GM12873 (cell line): ENCODE measurements around the gene PCDHGA6.

Experiments
- CTCF ChIP-seq: IDR thresholded peaks from 2 replicates; pipeline ENCODE4 v1.5.1; 2012; ENCODE audit warnings: low read depth, mild to moderate bottlenecking, moderate library complexity, low read length, control low read depth; ENCODE audit not compliant: insufficient read depth; ENCODE audit errors: missing control alignments

The PCDHGA6 gene

GRCh38 chr5:141373673-141374317 is at the start of gene PCDHGA6:
Gene PCDHGA6 (plus strand): TSS chr5:141373891. CDS start chr5:141374084, 193 bp downstream.
- peak; percentile 49 for TF ChIP-seq CTCF

- peak; percentile 49 for TF ChIP-seq CTCF
Observed at GRCh38 chr5:141326088-141326854, 47.4 kb upstream of the PCDHGA6 start.

GRCh38 chr5:141328231-141328630 is 45.5 kb upstream of the PCDHGA6 start:
- TF ChIP-seq CTCF: no peak

GRCh38 chr5:141330299-141331080 is 43.2 kb upstream of the PCDHGA6 start, which contains the start of gene PCDHGA1:
Gene PCDHGA1 (plus strand): TSS chr5:141330514.
- peak; percentile 42 for TF ChIP-seq CTCF

GRCh38 chr5:141338538-141339306 is 35.0 kb upstream of the PCDHGA6 start, which contains the start of gene PCDHGA2:
Gene PCDHGA2 (plus strand): TSS chr5:141338760.
- TF ChIP-seq CTCF: peak; percentile 50

- TF ChIP-seq CTCF: no peak
Observed at GRCh38 chr5:141342773-141343172, 30.9 kb upstream of the PCDHGA6 start.
